Upper lobe of left lung (tissue), 4 donors: ENCODE data around the gene LIPH.

Source experiments
- POLR2A ChIP-seq, 4 donors: fragments of 450-650 bp; IDR thresholded peaks; one replicate each; pipeline ENCODE4 v1.5.1; 2016 to 2017; ENCODE audit warnings: antibody characterized with exemption in 4 of 4, mild to moderate bottlenecking in 2 of 4
- POLR2AphosphoS5 ChIP-seq, 2 donors: sonication (generic); formaldehyde crosslinking; IDR thresholded peaks; one replicate each; pipeline ENCODE4 v1.5.1; 2017; ENCODE audit warnings: antibody characterized with exemption in 2 of 2
- TF ChIP-seq, protein P1 (sequence below), 6 experiments: fragments of 450-650 bp in 4 of 6; fragments of 200-600 bp in 2 of 6; sonication (generic) in 2 of 6; IDR thresholded peaks; one replicate each; pipeline ENCODE4 v1.5.1; 2016 to 2019; ENCODE audit warnings: antibody characterized with exemption in 6 of 6

DNA sequence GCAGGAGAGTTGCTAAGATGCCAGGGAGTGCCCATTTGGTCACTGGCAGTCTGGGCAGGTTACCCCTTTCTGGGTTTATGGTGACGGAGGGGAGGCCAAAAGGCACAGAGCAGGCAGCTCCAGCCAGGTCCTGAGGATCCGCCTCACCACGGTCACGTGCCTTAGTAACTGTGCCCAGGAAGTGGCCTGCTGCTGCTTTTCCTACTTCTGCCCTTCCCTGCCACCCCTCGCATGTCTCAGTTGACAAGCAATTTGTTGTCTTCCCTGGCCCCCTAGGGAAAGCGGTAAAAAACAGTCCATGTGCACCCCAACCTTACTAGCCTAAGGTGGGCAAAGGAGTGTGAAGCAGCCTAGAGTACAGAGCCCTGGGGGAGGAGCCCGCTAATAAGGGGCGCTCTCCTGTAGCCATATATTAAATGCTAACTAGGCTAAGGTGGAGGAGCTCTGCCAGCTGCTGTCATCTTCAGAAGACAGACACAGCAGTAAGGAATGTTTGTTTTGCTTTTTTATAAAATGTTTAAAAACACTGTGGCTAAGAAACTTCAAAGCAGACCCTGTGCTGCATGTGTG, 9.1 kb upstream of the LIPH start:
- TF ChIP-seq, protein P1, sequence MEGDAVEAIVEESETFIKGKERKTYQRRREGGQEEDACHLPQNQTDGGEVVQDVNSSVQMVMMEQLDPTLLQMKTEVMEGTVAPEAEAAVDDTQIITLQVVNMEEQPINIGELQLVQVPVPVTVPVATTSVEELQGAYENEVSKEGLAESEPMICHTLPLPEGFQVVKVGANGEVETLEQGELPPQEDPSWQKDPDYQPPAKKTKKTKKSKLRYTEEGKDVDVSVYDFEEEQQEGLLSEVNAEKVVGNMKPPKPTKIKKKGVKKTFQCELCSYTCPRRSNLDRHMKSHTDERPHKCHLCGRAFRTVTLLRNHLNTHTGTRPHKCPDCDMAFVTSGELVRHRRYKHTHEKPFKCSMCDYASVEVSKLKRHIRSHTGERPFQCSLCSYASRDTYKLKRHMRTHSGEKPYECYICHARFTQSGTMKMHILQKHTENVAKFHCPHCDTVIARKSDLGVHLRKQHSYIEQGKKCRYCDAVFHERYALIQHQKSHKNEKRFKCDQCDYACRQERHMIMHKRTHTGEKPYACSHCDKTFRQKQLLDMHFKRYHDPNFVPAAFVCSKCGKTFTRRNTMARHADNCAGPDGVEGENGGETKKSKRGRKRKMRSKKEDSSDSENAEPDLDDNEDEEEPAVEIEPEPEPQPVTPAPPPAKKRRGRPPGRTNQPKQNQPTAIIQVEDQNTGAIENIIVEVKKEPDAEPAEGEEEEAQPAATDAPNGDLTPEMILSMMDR (IDR thresholded peaks at IDR 0.05): no peak
- TF ChIP-seq POLR2A (IDR thresholded peaks at IDR 0.05) (peak in 1 of 4 donors; percentile 46), POLR2AphosphoS5 (IDR thresholded peaks at IDR 0.05) (peak in 1 of 2 donors; percentile 6)
